Liver (tissue), 3 donors: ENCODE results near the gene ROPN1.

Source experiments
- ATF3 ChIP-seq: IDR thresholded peaks from 2 replicates; pipeline ENCODE4 v1.6.1; 2016; ENCODE audit warnings: antibody characterized with exemption
- CTCF ChIP-seq: fragments of 150-350 bp; IDR thresholded peaks from 2 replicates; pipeline ENCODE4 v1.5.1; 2017; ENCODE audit warnings: improper control_type of control experiment, low read depth, low read length; ENCODE audit not compliant: missing input control
- EGR1 ChIP-seq, 2 donors: IDR thresholded peaks; 2 replicates each; pipeline ENCODE4 v1.6.1; 2016 to 2018; ENCODE audit warnings: antibody characterized with exemption in 2 of 2, low read depth in 2 of 2
- FOXA1 ChIP-seq: IDR thresholded peaks from 2 replicates; pipeline ENCODE4 v1.6.1; 2016; ENCODE audit warnings: antibody characterized with exemption
- GABPA ChIP-seq, 2 donors: IDR thresholded peaks in 1 of 2; conservative IDR thresholded peaks in 1 of 2; 2 replicates each; pipeline ENCODE4 v1.6.1; 2016; ENCODE audit warnings: antibody characterized with exemption in 2 of 2, mild to moderate bottlenecking in 1 of 2, moderate library complexity in 1 of 2
- JUND ChIP-seq, 2 donors: IDR thresholded peaks; 2 replicates each; pipeline ENCODE4 v1.6.1; 2016; ENCODE audit warnings: antibody characterized with exemption in 2 of 2
- NR2F2 ChIP-seq: IDR thresholded peaks from 2 replicates; pipeline ENCODE4 v1.6.1; 2016; ENCODE audit warnings: antibody characterized with exemption
- RAD21 ChIP-seq, 2 donors: IDR thresholded peaks; 2 replicates each; pipeline ENCODE4 v1.6.1; 2016; ENCODE audit warnings: antibody characterized with exemption in 2 of 2, mild to moderate bottlenecking in 2 of 2
- REST ChIP-seq: IDR thresholded peaks from 2 replicates; pipeline ENCODE4 v1.6.1; 2016; ENCODE audit warnings: antibody characterized with exemption, mild to moderate bottlenecking
- RXRA ChIP-seq, 2 donors: IDR thresholded peaks; 2 replicates each; pipeline ENCODE4 v1.6.1; 2017 to 2018; ENCODE audit warnings: antibody characterized with exemption in 2 of 2, mild to moderate bottlenecking in 1 of 2
- SP1 ChIP-seq: IDR thresholded peaks from 2 replicates; pipeline ENCODE4 v1.6.1; 2018; ENCODE audit warnings: antibody characterized with exemption, mild to moderate bottlenecking
- TAF1 ChIP-seq: conservative IDR thresholded peaks from 2 replicates; pipeline ENCODE4 v1.6.1; 2016; ENCODE audit warnings: antibody characterized with exemption, mild to moderate bottlenecking
- YY1 ChIP-seq: IDR thresholded peaks from 2 replicates; pipeline ENCODE4 v1.6.1; 2016; ENCODE audit warnings: antibody characterized with exemption, mild to moderate bottlenecking
- TF ChIP-seq, protein P1 (sequence below): IDR thresholded peaks from 2 replicates; pipeline ENCODE4 v1.6.1; 2016; ENCODE audit warnings: antibody characterized with exemption
- donor health status: healthy.
- donor health status: healthy.

- TF ChIP-seq, protein P1, sequence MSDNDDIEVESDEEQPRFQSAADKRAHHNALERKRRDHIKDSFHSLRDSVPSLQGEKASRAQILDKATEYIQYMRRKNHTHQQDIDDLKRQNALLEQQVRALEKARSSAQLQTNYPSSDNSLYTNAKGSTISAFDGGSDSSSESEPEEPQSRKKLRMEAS: no peak
- TF ChIP-seq CTCF: no peak
- no peak for TF ChIP-seq EGR1 (IDR thresholded peaks at IDR 0.05; ENCODE audit: low read depth in 2 of 2)
- TF ChIP-seq JUND (IDR thresholded peaks at IDR 0.05): no peak
- no peak for TF ChIP-seq YY1
- TF ChIP-seq GABPA (IDR thresholded peaks at IDR 0.05 in 1 of 2, conservative IDR thresholded peaks at IDR 0.05 in 1 of 2): no peak
- TF ChIP-seq REST: no peak
- TF ChIP-seq SP1: no peak
- no peak for TF ChIP-seq ATF3
- no peak for TF ChIP-seq RXRA (IDR thresholded peaks at IDR 0.05)
- no peak for TF ChIP-seq RAD21 (IDR thresholded peaks at IDR 0.05)
- TF ChIP-seq TAF1: no peak
- no peak for TF ChIP-seq FOXA1
- no peak for TF ChIP-seq NR2F2
These were observed 61.5 kb downstream of the ROPN1 start for GRCh38 chr3:123930445-123930844.
